MM.1S (cell line): Measurements from ENCODE around the gene PRDM12.

ENCODE experiments used
- DNase-seq: peaks from one replicate; pipeline ENCODE4 v3.0.0-alpha.2; 2015
- H2AFZ ChIP-seq: fragments of 300-600 bp; sonication (generic); 2 replicates; pipeline ENCODE4 v1.6.0; 2016; ENCODE audit warnings: antibody characterized with exemption, low read length
- H3F3A ChIP-seq: fragments of 300-600 bp; sonication (generic); 2 replicates; pipeline ENCODE4 v1.6.1; 2016; ENCODE audit warnings: mild to moderate bottlenecking, antibody characterized with exemption, low read length, moderate library complexity, mixed read lengths; ENCODE audit not compliant: insufficient read depth
- H3K27ac ChIP-seq: fragments of 300-600 bp; sonication (generic); 2 replicates; pipeline ENCODE4 v1.5.1; 2016; ENCODE audit warnings: mild to moderate bottlenecking, low read length
- H3K27me3 ChIP-seq: fragments of 300-600 bp; sonication (generic); replicated peaks from 2 replicates; pipeline ENCODE4 v1.6.0; 2016; ENCODE audit warnings: low read length; ENCODE audit not compliant: insufficient read depth
- H3K36me3 ChIP-seq: fragments of 300-600 bp; sonication (generic); replicated peaks from 2 replicates; pipeline ENCODE4 v1.6.1; 2016; ENCODE audit warnings: mild to moderate bottlenecking, low read length, mixed read lengths; ENCODE audit not compliant: insufficient read depth
- H3K4me1 ChIP-seq: fragments of 300-600 bp; sonication (generic); 2 replicates; pipeline ENCODE4 v1.6.1; 2016; ENCODE audit warnings: low read length, mixed read lengths
- H3K4me2 ChIP-seq: fragments of 300-600 bp; sonication (generic); 2 replicates; pipeline ENCODE4 v1.6.0; 2016; ENCODE audit warnings: low read depth, low read length
- H3K4me3 ChIP-seq: fragments of 300-600 bp; sonication (generic); 2 replicates; pipeline ENCODE4 v1.5.1; 2016; ENCODE audit warnings: low read length, mixed read lengths
- H3K79me2 ChIP-seq: fragments of 300-600 bp; sonication (generic); 2 replicates; pipeline ENCODE4 v1.6.1; 2016; ENCODE audit warnings: mixed run types, low read length, mixed read lengths
- H3K9ac ChIP-seq: fragments of 300-600 bp; sonication (generic); 2 replicates; pipeline ENCODE4 v1.6.1; 2016; ENCODE audit warnings: low read length, mixed read lengths
- H3K9me2 ChIP-seq: fragments of 300-600 bp; sonication (generic); replicated peaks from 2 replicates; pipeline ENCODE4 v1.6.1; 2016; ENCODE audit warnings: mild to moderate bottlenecking, low read length, mixed read lengths; ENCODE audit not compliant: insufficient read depth
- H3K9me3 ChIP-seq: fragments of 300-600 bp; sonication (generic); replicated peaks from 2 replicates; pipeline ENCODE4 v1.6.1; 2016; ENCODE audit warnings: mild to moderate bottlenecking, low read length, mixed read lengths; ENCODE audit not compliant: insufficient read depth
- H4K20me1 ChIP-seq: fragments of 300-600 bp; sonication (generic); 2 replicates; pipeline ENCODE4 v1.6.1; 2016; ENCODE audit warnings: mild to moderate bottlenecking, low read length, moderate library complexity, mixed read lengths; ENCODE audit not compliant: insufficient read depth
- CTCF ChIP-seq: fragments of 300-600 bp; sonication (generic); IDR thresholded peaks from 2 replicates; pipeline ENCODE4 v1.5.1; 2016; ENCODE audit warnings: antibody characterized with exemption, low read length, mixed read lengths
- EZH2 ChIP-seq: fragments of 300-600 bp; sonication (generic); optimal IDR thresholded peaks from 2 replicates; pipeline ENCODE3; 2017; ENCODE audit warnings: low read depth, mild to moderate bottlenecking, antibody characterized with exemption, low read length, mixed read lengths
- EZH2phosphoT487 ChIP-seq: fragments of 300-600 bp; sonication (generic); IDR thresholded peaks from 2 replicates; pipeline ENCODE4 v1.6.1; 2018; ENCODE audit warnings: antibody characterized with exemption, low read length

The PRDM12 gene

GRCh38 chr9:130666393-130667119 is 2.2 kb downstream of the PRDM12 start:
- no peaks in the 10 kb centered on the region for H3K9me3 ChIP-seq
- no peak overlapping the region for H3K9ac ChIP-seq
- H3K79me2 ChIP-seq: no peaks in the 10 kb centered on the region
- H4K20me1 ChIP-seq: no peaks in the 10 kb centered on the region
- H3K4me3 ChIP-seq: no peak overlapping the region
- DNase-seq: no peak
- no peaks in the 10 kb centered on the region for H3K4me1 ChIP-seq
- H3K27me3 ChIP-seq: peaks cover 77% of the 10 kb centered on the region
- H2AFZ ChIP-seq: no peak overlapping the region
- TF ChIP-seq EZH2 (no peak), EZH2phosphoT487 (no peak), CTCF (no peak)
- H3K36me3 ChIP-seq: no peaks in the 10 kb centered on the region
- no peaks in the 10 kb centered on the region for H3F3A ChIP-seq
- H3K9me2 ChIP-seq: no peaks in the 10 kb centered on the region
- no peak overlapping the region; the same call in 1 of the 2 replicates for H3K4me2 ChIP-seq
- no peak overlapping the region for H3K27ac ChIP-seq

- H3K4me3 ChIP-seq: no peak overlapping the region
- H3F3A ChIP-seq: no peaks in the 10 kb centered on the region
Measured at GRCh38 chr9:130667120-130667435, 2.7 kb downstream of the PRDM12 start.

GRCh38 chr9:130668196-130668595 is 3.8 kb downstream of the PRDM12 start:
- H3K4me1 ChIP-seq: no peaks in the 10 kb centered on the region
- no peak overlapping the region for H3K4me3 ChIP-seq
- no peak overlapping the region for H2AFZ ChIP-seq
- H3K9me3 ChIP-seq: no peaks in the 10 kb centered on the region
- H3K36me3 ChIP-seq: no peaks in the 10 kb centered on the region
- no peaks in the 10 kb centered on the region for H4K20me1 ChIP-seq
- no peaks in the 10 kb centered on the region for H3K79me2 ChIP-seq
- H3K4me2 ChIP-seq: no peak overlapping the region
- H3K27ac ChIP-seq: no peak overlapping the region
- H3F3A ChIP-seq: no peaks in the 10 kb centered on the region
- H3K9me2 ChIP-seq: no peaks in the 10 kb centered on the region
- DNase-seq: no peak
- TF ChIP-seq EZH2phosphoT487 (no peak), CTCF (no peak), EZH2 (no peak)
- H3K27me3 ChIP-seq: peaks cover 66% of the 10 kb centered on the region
- no peak overlapping the region for H3K9ac ChIP-seq

More at GRCh38 chr9:130667120-130667435, 2.7 kb downstream of the PRDM12 start:
- Histone ChIP-seq H3K27ac (no peak overlapping the region), H3K4me1 (no peaks in the 10 kb centered on the region), H3K4me2 (no peak overlapping the region), H3K79me2 (no peaks in the 10 kb centered on the region), H3K9me3 (no peaks in the 10 kb centered on the region), H3K36me3 (no peaks in the 10 kb centered on the region), H4K20me1 (no peaks in the 10 kb centered on the region), H3K9ac (no peak overlapping the region), H2AFZ (no peak overlapping the region), H3K9me2 (no peaks in the 10 kb centered on the region), H3K27me3 (peaks cover 74% of the 10 kb centered on the region)
- TF ChIP-seq EZH2: no peak
- DNase-seq: no peak

- no peak overlapping the region for H3K9ac ChIP-seq
- H3K4me2 ChIP-seq: no peak overlapping the region
- H3K9me2 ChIP-seq: no peaks in the 10 kb centered on the region
- H3K27me3 ChIP-seq: peaks cover 61% of the 10 kb centered on the region
- H3K36me3 ChIP-seq: no peaks in the 10 kb centered on the region
- TF ChIP-seq CTCF: no peak
- no peak for TF ChIP-seq EZH2phosphoT487
- TF ChIP-seq EZH2: no peak
- H3F3A ChIP-seq: no peaks in the 10 kb centered on the region
- H3K9me3 ChIP-seq: no peaks in the 10 kb centered on the region
- H3K79me2 ChIP-seq: no peaks in the 10 kb centered on the region
- no peaks in the 10 kb centered on the region for H3K4me1 ChIP-seq
- no peak overlapping the region for H3K27ac ChIP-seq
- no peak overlapping the region for H3K4me3 ChIP-seq
- no peak overlapping the region for H2AFZ ChIP-seq
- no peak for DNase-seq
- H4K20me1 ChIP-seq: no peaks in the 10 kb centered on the region
Measured at GRCh38 chr9:130668659-130669058, 4.3 kb downstream of the PRDM12 start.
